ENCODE results near the gene FAM181B.

DNA sequence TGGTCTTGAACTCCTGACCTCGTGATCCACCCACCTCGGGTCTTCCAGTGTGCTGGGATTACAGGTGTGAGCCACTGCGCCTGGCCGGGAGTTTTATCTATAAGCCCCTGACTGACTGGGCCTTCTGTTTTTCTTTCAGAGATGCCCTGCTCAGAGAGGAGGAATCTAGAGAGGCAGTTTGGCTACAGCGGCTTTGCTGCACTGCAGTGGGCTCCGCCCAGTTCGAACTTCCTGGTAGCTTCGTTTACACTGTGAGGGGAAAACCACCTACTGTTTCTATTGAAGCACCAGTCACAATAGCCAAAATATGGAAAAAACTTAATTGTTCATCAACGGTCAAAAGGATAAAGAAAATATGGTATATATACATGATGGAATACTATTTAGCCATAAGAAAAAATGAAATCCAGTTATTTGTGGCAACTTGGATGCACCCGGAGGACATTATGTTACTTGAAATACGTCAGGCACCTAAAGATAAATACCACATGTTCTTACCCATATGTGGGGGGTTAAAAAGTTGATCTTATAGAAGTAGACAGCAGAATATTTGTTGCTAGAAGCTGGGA is 31.9 kb upstream of the FAM181B start:
- TF ChIP-seq CTCF (IDR thresholded peaks at IDR 0.05) (no peak), POLR2A (IDR thresholded peaks at IDR 0.05) (no peak)

Measured in heart left ventricle (tissue), 13 donors.